Gastroesophageal sphincter (tissue), 4 donors: ENCODE results near the gene NR5A2. TPM values are rescaled to one million over a fixed set of nuclear protein-coding genes. Genes with fewer than 3 reads are reported as not detected.
A peak's percentile ranks its signal among the peaks of the same experiment; 100 is the strongest.

Experiments
- ATAC-seq: fragments of 150-250 bp; one replicate; pipeline ENCODE4 v1.9.1; 2016; ENCODE audit warnings: mild to moderate bottlenecking, moderate library complexity
- H3K27ac ChIP-seq, 4 donors: fragments of 200-600 bp; sonication (generic) in 3 of 4; 1 replicate in 3 of 4; 2 replicates in 1 of 4; pipeline ENCODE4 v1.5.1; 2016 to 2019
- H3K27me3 ChIP-seq: fragments of 200-600 bp; sonication (generic); one replicate; pipeline ENCODE4 v1.5.1; 2019
- H3K36me3 ChIP-seq, 2 donors: fragments of 200-600 bp; sonication (generic); one replicate each; pipeline ENCODE4 v1.5.1; 2019; ENCODE audit warnings: control low read depth in 1 of 2
- H3K4me1 ChIP-seq, 3 donors: fragments of 200-600 bp; sonication (generic); 1 replicate in 2 of 3; 2 replicates in 1 of 3; pipeline ENCODE4 v1.5.1; 2016 to 2019; ENCODE audit warnings: control low read depth in 2 of 3
- H3K4me3 ChIP-seq, 2 donors: fragments of 200-600 bp; sonication (generic); one replicate each; pipeline ENCODE4 v1.5.1; 2019; ENCODE audit warnings: mild to moderate bottlenecking in 1 of 2, moderate library complexity in 1 of 2
- H3K9me3 ChIP-seq, 3 donors: fragments of 200-600 bp; sonication (generic); one replicate each; pipeline ENCODE4 v1.5.1; 2017 to 2019; ENCODE audit warnings: control low read depth in 2 of 3
- EP300 ChIP-seq: sonication (generic); formaldehyde crosslinking; IDR thresholded peaks from one replicate; pipeline ENCODE4 v1.6.1; 2017; ENCODE audit warnings: antibody characterized with exemption, mild to moderate bottlenecking
- POLR2A ChIP-seq, 2 donors: fragments of 450-650 bp; IDR thresholded peaks; one replicate each; pipeline ENCODE4 v1.6.1; 2017; ENCODE audit warnings: antibody characterized with exemption in 2 of 2, mild to moderate bottlenecking in 2 of 2, moderate library complexity in 1 of 2
- POLR2AphosphoS5 ChIP-seq: sonication (generic); formaldehyde crosslinking; IDR thresholded peaks from one replicate; pipeline ENCODE4 v1.6.1; 2017; ENCODE audit warnings: antibody characterized with exemption
- WGBS, 2 donors: methylation state at CpG; one replicate each; pipeline ENCODE4 v1.1.5; 2018; ENCODE audit warnings: low coverage in 1 of 2; 5-methylcytosine and 5-hydroxymethylcytosine counted together
- total RNA-seq, 4 donors: library from RNA; depleted of rRNA; stranded (reverse); fragments of >200 nt; gene quantifications; one replicate each; pipeline ENCODE4 v1.1.0, GENCODE V29; 2016
- TF ChIP-seq, protein P1 (sequence below), 4 experiments: fragments of 200-600 bp in 2 of 4; fragments of 450-650 bp in 2 of 4; sonication (generic) in 1 of 4; IDR thresholded peaks; one replicate each; pipeline ENCODE4 v1.5.1; 2017 to 2019; ENCODE audit warnings: antibody characterized with exemption in 4 of 4, mild to moderate bottlenecking in 2 of 4, moderate library complexity in 2 of 4

NR5A2 gene
- total RNA-seq, 4 donors from 2014 or later: 2.0 to 4.2 (median 3.1) TPM

DNA sequence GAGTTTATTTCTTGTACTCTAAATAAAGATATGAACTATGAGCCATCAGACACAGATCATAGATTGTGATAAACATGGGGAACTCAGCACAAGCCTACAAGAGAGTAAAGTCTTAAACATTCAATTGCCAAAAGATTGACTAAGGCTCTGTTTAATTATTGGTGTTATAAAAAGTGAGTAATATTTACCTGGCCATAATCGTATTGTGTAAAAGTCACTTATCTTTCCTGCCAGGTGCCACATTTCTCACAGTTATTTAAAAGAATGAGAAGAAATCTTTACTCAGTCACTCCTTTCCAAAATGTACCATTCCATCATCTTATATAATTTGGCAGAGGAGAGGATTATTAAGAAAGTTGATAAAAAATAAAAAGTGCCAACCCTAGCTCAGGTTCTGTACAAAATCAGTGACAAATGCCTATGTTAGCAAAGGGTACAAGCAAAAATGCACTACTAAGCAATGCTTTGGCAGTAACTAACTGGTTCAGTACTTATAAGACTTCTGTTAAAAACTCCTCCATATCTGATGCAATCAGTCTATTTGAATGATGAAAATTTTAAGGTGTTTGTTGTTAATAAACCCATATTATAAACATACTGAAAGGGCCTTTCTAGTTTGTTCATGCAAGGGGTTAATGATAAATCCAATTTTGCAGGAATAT lies 5.8 kb upstream of the NR5A2 start:
- no peaks in the 10 kb centered on the region for H3K9me3 ChIP-seq
- 62 to 91% methylated on average over 1 of the region's 1 CpG for WGBS, 2 donors
- H3K27ac ChIP-seq: no peak overlapping the region
- no peaks in the 10 kb centered on the region for H3K4me1 ChIP-seq
- ATAC-seq: no peak
- no peaks in the 10 kb centered on the region for H3K36me3 ChIP-seq
- H3K27me3 ChIP-seq: peaks cover 33% of the 10 kb centered on the region
- H3K4me3 ChIP-seq: no peak overlapping the region
- TF ChIP-seq POLR2AphosphoS5: no peak
- TF ChIP-seq, protein P1, sequence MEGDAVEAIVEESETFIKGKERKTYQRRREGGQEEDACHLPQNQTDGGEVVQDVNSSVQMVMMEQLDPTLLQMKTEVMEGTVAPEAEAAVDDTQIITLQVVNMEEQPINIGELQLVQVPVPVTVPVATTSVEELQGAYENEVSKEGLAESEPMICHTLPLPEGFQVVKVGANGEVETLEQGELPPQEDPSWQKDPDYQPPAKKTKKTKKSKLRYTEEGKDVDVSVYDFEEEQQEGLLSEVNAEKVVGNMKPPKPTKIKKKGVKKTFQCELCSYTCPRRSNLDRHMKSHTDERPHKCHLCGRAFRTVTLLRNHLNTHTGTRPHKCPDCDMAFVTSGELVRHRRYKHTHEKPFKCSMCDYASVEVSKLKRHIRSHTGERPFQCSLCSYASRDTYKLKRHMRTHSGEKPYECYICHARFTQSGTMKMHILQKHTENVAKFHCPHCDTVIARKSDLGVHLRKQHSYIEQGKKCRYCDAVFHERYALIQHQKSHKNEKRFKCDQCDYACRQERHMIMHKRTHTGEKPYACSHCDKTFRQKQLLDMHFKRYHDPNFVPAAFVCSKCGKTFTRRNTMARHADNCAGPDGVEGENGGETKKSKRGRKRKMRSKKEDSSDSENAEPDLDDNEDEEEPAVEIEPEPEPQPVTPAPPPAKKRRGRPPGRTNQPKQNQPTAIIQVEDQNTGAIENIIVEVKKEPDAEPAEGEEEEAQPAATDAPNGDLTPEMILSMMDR (IDR thresholded peaks at IDR 0.05): no peak
- no peak for TF ChIP-seq POLR2A (IDR thresholded peaks at IDR 0.05)

- Histone ChIP-seq H3K4me1 (no peaks in the 10 kb centered on the region), H3K27me3 (peaks cover 39% of the 10 kb centered on the region), H3K9me3 (no peaks in the 10 kb centered on the region), H3K4me3 (no peak overlapping the region), H3K36me3 (no peaks in the 10 kb centered on the region), H3K27ac (no peak overlapping the region)
- no peak for ATAC-seq
- no peak for TF ChIP-seq POLR2A (IDR thresholded peaks at IDR 0.05)
- TF ChIP-seq, protein P1 (IDR thresholded peaks at IDR 0.05): no peak
- TF ChIP-seq EP300: no peak
- TF ChIP-seq POLR2AphosphoS5: no peak
- 64 to 73% methylated on average over 4 of the region's 4 CpGs for whole genome bisulfite sequencing, 2 donors
Measured at GRCh38 chr1:200022239-200022804, 5.2 kb upstream of the NR5A2 start.

DNA sequence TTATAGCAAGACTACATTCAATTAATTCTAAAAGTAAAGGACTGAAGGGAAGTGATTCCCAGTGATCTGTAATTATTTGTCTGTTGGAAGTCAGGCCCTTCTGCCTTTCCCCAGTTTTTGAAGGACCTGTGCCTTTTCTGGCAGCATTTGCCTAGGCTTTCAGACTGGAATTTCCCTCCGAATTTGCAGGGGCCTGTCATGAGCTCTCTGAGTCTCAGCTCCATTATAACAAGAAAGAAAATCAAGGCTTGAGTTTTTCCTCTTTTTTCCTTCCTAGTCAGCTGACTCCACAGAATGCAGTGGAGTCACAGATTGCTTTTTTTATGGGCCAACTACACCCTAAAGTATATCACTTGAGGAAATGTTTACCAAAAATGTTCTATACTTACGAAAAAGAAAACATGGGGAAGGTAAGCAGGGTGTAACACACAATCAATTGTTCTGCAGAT lies 1.1 kb downstream of the NR5A2 start:
- Histone ChIP-seq H3K4me1 (peaks cover 0 to 13% (median 0%) of the 10 kb centered on the region in 3 donors), H3K4me3 (peak overlapping the region; percentile 20 to 47), H3K36me3 (no peaks in the 10 kb centered on the region), H3K27me3 (peaks cover 92% of the 10 kb centered on the region), H3K27ac (peak overlapping the region in 1 of 4 donors; percentile 2), H3K9me3 (no peaks in the 10 kb centered on the region)
- 10 to 17% methylated on average over 2 of the region's 2 CpGs for WGBS, 2 donors
- TF ChIP-seq POLR2A (IDR thresholded peaks at IDR 0.05) (no peak), EP300 (no peak), POLR2AphosphoS5 (no peak)
- TF ChIP-seq, protein P1 (IDR thresholded peaks at IDR 0.05): no peak
- ATAC-seq: no peak

DNA sequence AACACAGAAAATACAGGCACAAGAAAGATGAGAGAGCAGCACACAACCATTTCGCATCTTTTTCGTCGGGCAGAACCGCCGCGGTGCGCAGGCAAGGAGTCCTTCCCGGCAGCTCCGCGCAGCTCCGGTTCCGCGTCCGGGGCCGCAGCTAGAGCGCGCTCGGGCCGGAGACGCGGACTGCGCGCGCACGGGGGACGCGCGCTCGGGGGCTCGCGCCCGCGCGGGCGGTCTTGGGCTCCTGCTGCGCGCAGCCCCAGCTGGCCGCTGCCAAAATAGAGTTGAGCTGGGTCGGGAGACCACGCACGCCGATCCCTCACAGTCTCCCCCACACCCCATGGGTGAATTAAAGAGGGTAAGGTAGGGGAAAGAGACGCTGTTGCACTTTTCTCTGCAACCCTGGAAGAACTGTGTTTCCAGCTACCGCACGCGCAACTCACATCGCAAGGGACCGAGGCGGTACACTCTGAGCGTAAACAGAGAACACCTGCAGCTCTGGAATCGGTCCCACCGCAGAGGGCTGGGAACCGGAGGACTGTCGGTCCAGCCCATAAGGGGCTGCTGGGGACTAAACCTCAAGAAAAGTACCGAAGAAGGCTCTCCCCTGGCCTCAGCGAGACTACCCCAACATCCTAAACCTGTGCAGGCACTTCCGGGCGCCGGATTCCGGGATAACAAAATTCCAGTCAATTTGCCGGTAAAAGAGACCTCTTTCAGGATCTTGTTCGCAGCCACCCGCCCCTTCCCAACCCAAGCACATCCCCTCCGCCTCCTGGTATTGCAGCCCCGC lies 1.7 kb downstream of the NR5A2 start:
- 5% methylated on average over 18 of the region's 65 CpGs; no CpG with 5 or more reads in 1 of the 2 donors for WGBS, 2 donors

More for the DNA sequence above, 1.7 kb downstream of the NR5A2 start:
- Histone ChIP-seq H3K27me3 (peaks cover 97% of the 10 kb centered on the region), H3K4me1 (peaks cover 0 to 16% (median 0%) of the 10 kb centered on the region in 3 donors), H3K9me3 (no peaks in the 10 kb centered on the region), H3K27ac (peak overlapping the region in 1 of 4 donors; percentile 2), H3K4me3 (peak overlapping the region; percentile 20 to 47), H3K36me3 (no peaks in the 10 kb centered on the region)
- ATAC-seq: peak; percentile 21
- TF ChIP-seq, protein P1 (IDR thresholded peaks at IDR 0.05): no peak
- TF ChIP-seq POLR2A (IDR thresholded peaks at IDR 0.05): no peak
- TF ChIP-seq POLR2AphosphoS5: no peak
- TF ChIP-seq EP300: no peak
